ENCODE data around the gene CASQ1.

- TF ChIP-seq YY1 (IDR thresholded peaks at IDR 0.05; ENCODE audit: low read depth), result no peak
- TF ChIP-seq TEAD4 (IDR thresholded peaks at IDR 0.05), result no peak
- no peak for TF ChIP-seq USF1 (IDR thresholded peaks at IDR 0.05)
- TF ChIP-seq NFIC (IDR thresholded peaks at IDR 0.05), result no peak
Observed at GRCh38 chr1:160204526-160205241, 14.3 kb downstream of the CASQ1 start.
